GM06990 (cell line): ENCODE measurements around the gene EFR3B.

ENCODE experiments used
- DNase-seq: peaks from one replicate; pipeline ENCODE4 v3.0.0-alpha.2; 2011; ENCODE audit not compliant: insufficient read length; ENCODE audit errors: extremely low read depth
- H3K27me3 ChIP-seq: replicated peaks from 2 replicates; pipeline ENCODE4 v1.6.0; 2011; ENCODE audit warnings: low read length; ENCODE audit not compliant: control insufficient read depth, insufficient read depth
- H3K36me3 ChIP-seq: 2 replicates; pipeline ENCODE4 v1.5.1; 2011; ENCODE audit warnings: low read length; ENCODE audit not compliant: control insufficient read depth, insufficient read depth
- H3K4me3 ChIP-seq: replicated peaks from 2 replicates; pipeline ENCODE4 v1.5.1; 2011; ENCODE audit warnings: low read depth, mild to moderate bottlenecking, control low read depth, low read length
- CTCF ChIP-seq: IDR thresholded peaks from 2 replicates; pipeline ENCODE4 v1.5.1; 2011; ENCODE audit warnings: low read length, control low read depth, mild to moderate bottlenecking, inconsistent platforms; ENCODE audit not compliant: insufficient read depth, poor library complexity, severe bottlenecking

The EFR3B gene

GRCh38 chr2:25104736-25105135 lies 62.9 kb downstream of the EFR3B start:
- H3K27me3 ChIP-seq, result no peaks in the 10 kb centered on the region
- DNase-seq, result no peak
- TF ChIP-seq CTCF, result no peak
- no peaks in the 10 kb centered on the region for H3K36me3 ChIP-seq
- H3K4me3 ChIP-seq, result no peak overlapping the region

- H3K27me3 ChIP-seq, result no peaks in the 10 kb centered on the region
- no peak overlapping the region for H3K4me3 ChIP-seq
- no peaks in the 10 kb centered on the region for H3K36me3 ChIP-seq
- DNase-seq, result no peak
- TF ChIP-seq CTCF, result no peak
These were observed 63.6 kb downstream of the EFR3B start for GRCh38 chr2:25105336-25106085.

- no peak for DNase-seq
- Histone ChIP-seq H3K4me3 (no peak overlapping the region), H3K27me3 (no peaks in the 10 kb centered on the region), H3K36me3 (no peaks in the 10 kb centered on the region)
- TF ChIP-seq CTCF, result no peak
These were observed 67.9 kb downstream of the EFR3B start for GRCh38 chr2:25109822-25110221.

GRCh38 chr2:25112113-25112512 lies 70.2 kb downstream of the EFR3B start:
- Histone ChIP-seq H3K4me3 (no peak overlapping the region), H3K36me3 (no peaks in the 10 kb centered on the region), H3K27me3 (no peaks in the 10 kb centered on the region)
- DNase-seq, result no peak
- no peak for TF ChIP-seq CTCF

GRCh38 chr2:25115249-25115883 lies 73.5 kb downstream of the EFR3B start:
- no peak for DNase-seq
- no peak for TF ChIP-seq CTCF
- Histone ChIP-seq H3K4me3 (no peak overlapping the region), H3K36me3 (no peaks in the 10 kb centered on the region), H3K27me3 (no peaks in the 10 kb centered on the region)
